ENCODE data around the gene RNF19B.
A peak's percentile ranks its signal among the peaks of the same experiment; 100 is the strongest.

RNF19B gene, protein sequence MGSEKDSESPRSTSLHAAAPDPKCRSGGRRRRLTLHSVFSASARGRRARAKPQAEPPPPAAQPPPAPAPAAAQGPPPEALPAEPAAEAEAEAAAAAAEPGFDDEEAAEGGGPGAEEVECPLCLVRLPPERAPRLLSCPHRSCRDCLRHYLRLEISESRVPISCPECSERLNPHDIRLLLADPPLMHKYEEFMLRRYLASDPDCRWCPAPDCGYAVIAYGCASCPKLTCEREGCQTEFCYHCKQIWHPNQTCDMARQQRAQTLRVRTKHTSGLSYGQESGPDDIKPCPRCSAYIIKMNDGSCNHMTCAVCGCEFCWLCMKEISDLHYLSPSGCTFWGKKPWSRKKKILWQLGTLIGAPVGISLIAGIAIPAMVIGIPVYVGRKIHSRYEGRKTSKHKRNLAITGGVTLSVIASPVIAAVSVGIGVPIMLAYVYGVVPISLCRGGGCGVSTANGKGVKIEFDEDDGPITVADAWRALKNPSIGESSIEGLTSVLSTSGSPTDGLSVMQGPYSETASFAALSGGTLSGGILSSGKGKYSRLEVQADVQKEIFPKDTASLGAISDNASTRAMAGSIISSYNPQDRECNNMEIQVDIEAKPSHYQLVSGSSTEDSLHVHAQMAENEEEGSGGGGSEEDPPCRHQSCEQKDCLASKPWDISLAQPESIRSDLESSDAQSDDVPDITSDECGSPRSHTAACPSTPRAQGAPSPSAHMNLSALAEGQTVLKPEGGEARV

GRCh38 chr1:32964461-32965250 lies at the start of gene RNF19B:
Gene RNF19B (minus strand): TSS chr1:32964809. CDS start chr1:32964685, 124 bp downstream.
- Histone ChIP-seq H3K9me3 (ENCODE audit: low read depth, low read length) (no peaks in the 10 kb centered on the region), H3K27ac (no peak within 1 kb of the TSS), H3K36me3 (ENCODE audit: insufficient read depth, low read length) (no peaks in the 10 kb centered on the region), H3K4me3 (peak within 1 kb of the TSS; percentile 93), H3K9ac (ENCODE audit: insufficient read length) (peak within 1 kb of the TSS; percentile 29)
- peak; percentile 6 for DNase-seq (ENCODE audit: low read depth, low spot score)
- no peak for TF ChIP-seq EZH2 (IDR thresholded peaks at IDR 0.05)
- TF ChIP-seq POLR2AphosphoS5 (IDR thresholded peaks at IDR 0.05; ENCODE audit: borderline replicate concordance, low read depth, low read length): peak; percentile 90

- Histone ChIP-seq H3K9ac (ENCODE audit: insufficient read length) (no peak overlapping the region), H3K4me3 (no peak overlapping the region), H3K9me3 (ENCODE audit: low read depth, low read length) (no peaks in the 10 kb centered on the region), H3K27ac (no peak overlapping the region), H3K36me3 (ENCODE audit: insufficient read depth, low read length) (peaks cover 80% of the 10 kb centered on the region)
- no peak for DNase-seq (ENCODE audit: low read depth, low spot score)
- no peak for TF ChIP-seq FOXP2 (optimal IDR thresholded peaks at IDR 0.05; ENCODE audit: control extremely low read depth, extremely low read length, insufficient read depth)
- no peak for TF ChIP-seq EZH2 (IDR thresholded peaks at IDR 0.05)
- TF ChIP-seq POLR2AphosphoS5 (IDR thresholded peaks at IDR 0.05; ENCODE audit: borderline replicate concordance, low read depth, low read length): no peak
Observed at GRCh38 chr1:33013791-33014190, 49.2 kb upstream of the RNF19B start.

GRCh38 chr1:33012165-33012564 lies 47.6 kb upstream of the RNF19B start:
- Histone ChIP-seq H3K9me3 (ENCODE audit: low read depth, low read length) (no peaks in the 10 kb centered on the region), H3K36me3 (ENCODE audit: insufficient read depth, low read length) (peaks cover 76% of the 10 kb centered on the region), H3K27ac (no peak overlapping the region), H3K9ac (ENCODE audit: insufficient read length) (no peak overlapping the region), H3K4me3 (no peak overlapping the region)
- TF ChIP-seq POLR2AphosphoS5 (IDR thresholded peaks at IDR 0.05; ENCODE audit: borderline replicate concordance, low read depth, low read length): no peak
- no peak for TF ChIP-seq EZH2 (IDR thresholded peaks at IDR 0.05)
- TF ChIP-seq FOXP2 (optimal IDR thresholded peaks at IDR 0.05; ENCODE audit: control extremely low read depth, extremely low read length, insufficient read depth): no peak
- no peak for DNase-seq (ENCODE audit: low read depth, low spot score)

DNA sequence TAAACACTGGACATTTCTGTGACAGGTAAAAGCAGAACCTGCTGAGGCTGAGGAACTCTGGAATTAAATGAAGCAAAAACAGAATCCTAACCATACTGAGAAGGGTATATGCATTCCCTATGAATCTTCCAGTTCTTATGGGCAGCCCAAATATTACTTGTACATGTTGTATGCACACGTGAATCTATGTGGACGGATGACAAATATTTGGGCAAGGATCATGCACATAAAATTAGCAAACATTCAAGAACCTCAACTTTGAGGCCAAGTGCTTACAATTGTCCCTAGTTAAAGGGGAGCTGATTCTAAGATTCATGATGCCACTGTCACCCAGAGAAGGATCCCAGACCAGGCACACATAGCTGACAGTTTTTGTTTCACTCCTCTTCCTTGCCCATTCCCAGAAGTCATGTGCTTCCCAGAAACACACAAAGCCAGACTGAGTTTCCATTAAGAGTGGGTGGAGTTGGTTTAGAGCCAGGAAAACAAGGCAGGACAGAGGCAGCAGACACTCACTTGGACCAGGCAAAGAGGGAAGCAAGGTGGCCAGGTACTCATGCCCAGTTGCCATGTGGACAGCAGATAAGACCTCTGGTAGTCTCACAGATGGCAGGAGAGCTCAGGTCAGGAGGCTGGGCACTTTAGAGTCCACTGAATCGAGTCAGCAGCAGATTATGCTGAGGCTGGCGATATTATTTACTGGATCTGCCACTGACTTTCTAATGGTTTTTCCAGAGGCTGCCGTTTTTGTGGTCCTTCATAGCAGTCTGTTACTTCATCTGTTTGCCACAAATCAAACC lies 46.5 kb upstream of the RNF19B start:
- no peak for DNase-seq (ENCODE audit: low read depth, low spot score)
- peaks cover 74% of the 10 kb centered on the region for H3K36me3 ChIP-seq (ENCODE audit: insufficient read depth, low read length)
- H3K9ac ChIP-seq (ENCODE audit: insufficient read length): no peak overlapping the region
- H3K9me3 ChIP-seq (ENCODE audit: low read depth, low read length): no peaks in the 10 kb centered on the region
- TF ChIP-seq EZH2 (IDR thresholded peaks at IDR 0.05) (no peak), POLR2AphosphoS5 (IDR thresholded peaks at IDR 0.05; ENCODE audit: borderline replicate concordance, low read depth, low read length) (no peak), FOXP2 (optimal IDR thresholded peaks at IDR 0.05; ENCODE audit: control extremely low read depth, extremely low read length, insufficient read depth) (no peak)
- no peak overlapping the region for H3K4me3 ChIP-seq
- H3K27ac ChIP-seq: no peak overlapping the region

- H3K4me3 ChIP-seq: no peak overlapping the region
- no peaks in the 10 kb centered on the region for H3K9me3 ChIP-seq (ENCODE audit: low read depth, low read length)
- no peak overlapping the region for H3K27ac ChIP-seq
- H3K9ac ChIP-seq (ENCODE audit: insufficient read length): no peak overlapping the region
- TF ChIP-seq EZH2 (IDR thresholded peaks at IDR 0.05) (no peak), POLR2AphosphoS5 (IDR thresholded peaks at IDR 0.05; ENCODE audit: borderline replicate concordance, low read depth, low read length) (no peak), FOXP2 (optimal IDR thresholded peaks at IDR 0.05; ENCODE audit: control extremely low read depth, extremely low read length, insufficient read depth) (no peak)
- DNase-seq (ENCODE audit: low read depth, low spot score): no peak
- peaks cover 66% of the 10 kb centered on the region for H3K36me3 ChIP-seq (ENCODE audit: insufficient read depth, low read length)
Observed at GRCh38 chr1:33009561-33009960, 45.0 kb upstream of the RNF19B start.

DNA sequence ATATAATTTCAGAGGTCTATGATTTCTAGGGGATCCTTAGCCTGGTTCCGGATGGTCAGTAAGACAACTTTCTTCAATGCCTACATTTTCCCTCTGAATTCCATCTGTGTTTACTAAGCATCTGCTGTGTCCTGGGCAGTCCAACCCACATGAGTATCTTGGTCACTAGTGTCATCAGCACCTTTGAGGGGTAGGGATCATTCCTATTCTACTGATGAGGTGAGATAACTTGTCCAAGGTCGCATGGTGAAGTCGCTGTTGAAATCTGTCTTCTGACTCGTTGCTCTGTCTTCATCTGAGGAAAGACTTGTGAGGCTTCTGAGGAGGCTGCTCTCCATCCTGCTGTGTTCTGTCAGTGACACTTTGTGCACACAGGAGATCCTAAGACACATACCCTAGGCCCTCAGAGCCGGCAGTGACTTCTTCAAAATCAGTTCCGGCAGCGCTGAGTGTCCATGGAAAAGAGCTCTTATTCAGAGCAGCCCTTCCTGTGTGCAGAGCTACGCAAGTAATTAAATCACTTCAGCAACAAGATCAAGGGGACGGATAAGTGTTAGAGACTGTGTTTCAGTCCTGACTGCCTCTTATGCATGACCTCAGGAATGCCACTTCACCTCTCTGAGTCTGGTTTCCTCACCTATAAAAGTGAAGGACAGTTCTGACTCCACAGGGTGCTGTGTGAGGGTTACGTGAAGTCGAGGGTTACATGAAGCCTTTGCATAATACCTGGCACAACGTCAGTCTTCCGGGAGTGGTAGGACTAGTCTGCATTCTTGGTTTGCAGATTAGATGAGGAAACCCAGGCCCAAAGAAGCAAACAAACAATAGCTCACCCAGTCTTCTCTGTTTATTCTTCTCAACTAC lies 43.7 kb upstream of the RNF19B start:
- Histone ChIP-seq H3K4me3 (no peak overlapping the region), H3K27ac (no peak overlapping the region), H3K9ac (ENCODE audit: insufficient read length) (no peak overlapping the region), H3K36me3 (ENCODE audit: insufficient read depth, low read length) (peaks cover 53% of the 10 kb centered on the region), H3K9me3 (ENCODE audit: low read depth, low read length) (no peaks in the 10 kb centered on the region)
- TF ChIP-seq POLR2AphosphoS5 (IDR thresholded peaks at IDR 0.05; ENCODE audit: borderline replicate concordance, low read depth, low read length) (no peak), EZH2 (IDR thresholded peaks at IDR 0.05) (no peak), FOXP2 (optimal IDR thresholded peaks at IDR 0.05; ENCODE audit: control extremely low read depth, extremely low read length, insufficient read depth) (no peak)
- DNase-seq (ENCODE audit: low read depth, low spot score): no peak

All from SK-N-MC (cell line).